DMS114 treated with DMSO at 0.1 percent for 48 hours (cell line): ENCODE data around the gene SPPL2C.

Experiments
- DNase-seq: peaks from one replicate; lab custom pipeline; 2025; ENCODE audit not compliant: unreplicated experiment; lab: John Stamatoyannopoulos, UW

SPPL2C gene

GRCh38 chr17:45828171-45828570 is 16.5 kb upstream of the SPPL2C start:
- no peak for DNase-seq

- DNase-seq, result no peak
Observed at GRCh38 chr17:45828582-45829133, 16.0 kb upstream of the SPPL2C start.

DNA sequence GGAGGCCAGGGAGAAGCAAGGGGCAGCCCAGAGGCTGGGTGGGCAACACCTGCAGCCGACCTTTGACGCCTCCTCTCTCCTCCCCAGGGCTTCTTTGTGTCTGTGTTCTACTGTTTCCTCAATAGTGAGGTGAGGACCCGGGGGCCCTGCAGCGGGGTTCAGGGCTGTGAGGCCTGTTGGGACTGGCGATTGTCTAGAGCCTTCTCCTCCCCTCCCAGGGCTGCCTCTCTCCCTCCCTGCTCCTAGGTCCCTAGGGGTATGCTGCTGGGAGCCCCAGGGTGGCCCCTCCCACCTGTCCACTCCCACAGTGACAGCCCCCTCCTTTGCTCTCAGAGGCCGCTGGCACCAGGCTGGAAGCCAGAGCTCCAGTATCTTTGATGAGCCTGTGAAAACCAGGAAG is 10.8 kb upstream of the SPPL2C start:
- DNase-seq, result no peak

DNA sequence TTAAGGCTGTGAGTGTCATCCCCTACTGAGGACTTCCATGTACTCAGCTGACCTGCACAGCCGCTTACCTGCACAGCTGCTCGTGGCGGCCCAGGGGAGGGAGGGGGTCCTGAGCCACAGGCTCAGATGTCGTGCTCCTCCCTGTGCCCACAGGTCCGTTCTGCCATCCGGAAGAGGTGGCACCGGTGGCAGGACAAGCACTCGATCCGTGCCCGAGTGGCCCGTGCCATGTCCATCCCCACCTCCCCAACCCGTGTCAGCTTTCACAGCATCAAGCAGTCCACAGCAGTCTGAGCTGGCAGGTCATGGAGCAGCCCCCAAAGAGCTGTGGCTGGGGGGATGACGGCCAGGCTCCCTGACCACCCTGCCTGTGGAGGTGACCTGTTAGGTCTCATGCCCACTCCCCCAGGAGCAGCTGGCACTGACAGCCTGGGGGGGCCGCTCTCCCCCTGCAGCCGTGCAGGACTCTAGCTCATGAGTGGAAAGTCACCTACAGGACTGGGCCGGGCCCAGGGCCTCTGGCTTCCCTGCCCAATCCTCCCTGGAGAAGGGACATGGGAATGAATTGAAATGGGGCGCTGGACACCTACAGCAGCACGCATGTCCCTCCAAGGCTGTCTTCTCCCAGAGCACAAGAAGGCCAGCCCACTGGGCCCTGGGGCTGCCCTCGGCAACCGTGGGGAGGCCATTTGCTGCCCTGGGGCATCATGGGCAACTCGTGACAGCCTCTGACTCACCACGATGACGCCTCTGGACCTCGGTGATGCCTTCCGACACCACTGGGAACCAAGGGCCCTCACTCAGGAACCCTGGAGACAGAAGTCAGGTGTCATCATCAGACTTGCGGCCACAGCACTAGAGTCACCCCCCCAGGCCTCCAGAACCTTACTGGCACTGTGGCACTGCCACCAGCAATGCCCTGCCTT is 9.9 kb upstream of the SPPL2C start:
- no peak for DNase-seq

DNA sequence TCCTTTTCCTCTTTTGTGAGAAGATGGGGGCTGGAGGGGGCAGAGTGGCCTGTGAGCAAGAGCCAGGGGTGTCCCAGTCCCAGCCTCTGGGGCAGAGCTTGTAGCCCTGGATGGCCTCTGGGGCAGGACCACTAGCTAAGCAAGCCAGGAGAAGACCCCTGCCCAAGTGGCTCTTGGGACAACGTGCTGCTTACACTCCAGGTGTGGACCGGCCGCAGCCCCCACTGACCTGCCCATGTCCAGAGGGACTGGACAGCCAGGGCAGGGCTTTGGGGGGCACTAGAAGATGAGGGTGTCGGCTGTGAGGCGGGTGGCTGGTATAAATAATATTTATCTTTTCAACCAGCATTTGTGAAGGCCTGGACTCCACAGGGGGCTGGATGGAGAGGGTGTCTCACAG is 9.2 kb upstream of the SPPL2C start:
- DNase-seq, result no peak

DNA sequence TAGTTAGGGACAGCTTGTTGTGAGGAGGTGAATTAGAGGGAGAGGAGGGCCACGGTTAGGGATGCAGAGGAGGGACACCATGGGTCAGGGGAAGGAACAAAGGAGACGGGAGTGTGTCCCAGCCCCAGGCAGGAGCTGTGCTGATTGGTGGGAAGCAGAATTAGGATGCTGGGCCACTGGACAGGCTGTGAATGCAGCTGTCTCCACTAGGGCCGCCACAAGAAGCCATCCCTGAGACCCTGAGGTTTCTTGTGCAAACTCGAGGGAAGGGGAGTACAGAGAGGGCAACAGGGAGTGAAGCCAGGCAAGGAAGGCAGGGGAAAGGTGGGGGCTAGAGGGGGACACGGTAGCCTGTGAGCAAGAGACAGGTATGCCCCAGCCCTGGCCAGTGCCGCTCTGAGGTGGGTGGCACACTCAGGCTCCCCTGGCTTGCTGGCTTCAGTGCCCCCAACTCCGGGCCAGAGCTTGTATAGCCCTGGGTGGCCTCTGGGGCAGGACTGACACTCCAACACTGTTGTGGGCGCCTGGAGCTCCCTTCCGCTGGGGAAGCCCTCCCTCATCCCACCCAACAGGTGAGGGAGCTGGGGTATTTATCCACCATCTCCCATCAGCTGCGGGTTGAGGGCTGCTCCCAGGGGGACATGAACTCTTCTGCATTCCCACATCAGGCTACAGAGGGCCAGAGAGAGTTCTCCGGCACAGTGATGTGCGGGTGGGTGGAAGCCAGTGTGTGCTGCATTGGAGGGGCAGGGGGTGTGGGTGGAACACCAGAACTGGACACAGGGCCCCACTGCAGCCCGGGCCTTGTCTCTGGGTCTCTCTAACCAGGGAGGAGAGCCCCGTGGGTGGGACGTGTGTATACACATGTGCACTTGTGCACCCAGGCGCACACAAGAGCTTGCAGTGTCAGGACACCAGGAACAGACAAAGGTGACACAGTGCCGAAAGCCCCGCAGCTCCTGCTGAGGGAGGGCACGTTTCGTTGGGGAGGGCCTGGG is 8.3 kb upstream of the SPPL2C start:
- DNase-seq, result no peak

DNA sequence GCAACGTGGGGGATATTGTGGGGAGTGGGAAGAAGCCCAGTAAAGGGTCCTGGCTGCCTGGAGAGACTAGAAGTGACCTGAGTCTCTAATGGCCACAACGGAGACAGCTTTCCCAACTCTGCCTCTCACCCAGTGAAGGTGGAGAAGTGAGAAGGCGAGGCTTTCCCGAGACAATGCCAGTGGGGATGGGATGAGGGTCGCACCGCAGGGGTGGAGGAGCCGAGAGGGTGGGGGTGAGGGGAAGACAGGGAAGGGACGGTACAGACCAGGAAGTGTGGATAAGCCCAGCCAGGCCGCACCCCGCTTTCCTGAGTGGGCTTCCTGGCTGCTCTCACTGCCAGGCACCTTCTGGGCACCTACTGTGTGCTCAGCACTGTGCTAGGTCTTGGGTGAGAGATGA is 7.5 kb upstream of the SPPL2C start:
- DNase-seq, result no peak

DNA sequence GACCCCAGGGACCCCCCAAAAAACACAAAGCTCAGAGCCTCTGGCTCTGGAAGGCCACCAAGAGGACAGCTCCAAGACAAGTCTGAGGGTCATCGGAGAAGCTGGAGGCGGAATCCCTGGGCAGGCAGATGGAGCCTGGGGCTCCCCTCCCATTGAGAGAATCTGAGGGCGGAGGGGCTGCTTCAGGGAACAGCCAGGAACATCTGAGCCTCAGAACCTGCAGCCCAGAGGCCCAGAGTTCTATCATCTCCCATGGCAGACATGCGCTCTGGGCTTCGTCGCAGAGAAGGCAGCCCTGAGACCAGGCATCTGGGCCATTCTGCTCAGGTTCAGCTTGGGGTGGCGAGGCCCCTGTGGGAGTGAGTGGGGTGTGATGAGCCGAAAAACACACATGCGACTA is 7.1 kb upstream of the SPPL2C start:
- DNase-seq, result no peak

DNA sequence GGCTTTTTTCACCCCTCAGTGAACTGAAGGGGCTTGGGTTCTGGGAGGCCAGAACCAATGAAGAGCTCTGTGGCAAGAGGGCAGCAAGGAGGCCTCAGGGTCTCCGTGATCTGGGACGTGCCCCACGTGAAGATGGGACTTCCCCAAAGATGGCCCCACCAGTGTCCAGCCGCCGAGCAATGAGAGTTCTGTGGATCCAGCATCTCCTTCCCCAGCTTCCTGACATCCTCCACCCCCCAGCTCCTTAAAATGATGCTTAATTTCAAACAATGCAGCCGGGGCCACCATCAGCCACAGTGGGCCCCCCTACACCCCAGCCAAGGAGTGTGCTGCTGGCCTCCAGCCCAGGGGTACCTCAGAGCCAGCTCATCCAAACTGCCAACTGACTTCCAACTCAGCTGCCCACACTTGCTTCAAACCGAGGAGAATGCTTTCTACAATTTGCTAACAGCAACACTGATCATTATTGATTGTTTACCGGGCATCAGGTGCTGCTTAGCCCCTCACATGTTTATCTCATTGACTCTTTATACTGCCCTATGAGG is 5.9 kb upstream of the SPPL2C start:
- DNase-seq, result no peak

DNA sequence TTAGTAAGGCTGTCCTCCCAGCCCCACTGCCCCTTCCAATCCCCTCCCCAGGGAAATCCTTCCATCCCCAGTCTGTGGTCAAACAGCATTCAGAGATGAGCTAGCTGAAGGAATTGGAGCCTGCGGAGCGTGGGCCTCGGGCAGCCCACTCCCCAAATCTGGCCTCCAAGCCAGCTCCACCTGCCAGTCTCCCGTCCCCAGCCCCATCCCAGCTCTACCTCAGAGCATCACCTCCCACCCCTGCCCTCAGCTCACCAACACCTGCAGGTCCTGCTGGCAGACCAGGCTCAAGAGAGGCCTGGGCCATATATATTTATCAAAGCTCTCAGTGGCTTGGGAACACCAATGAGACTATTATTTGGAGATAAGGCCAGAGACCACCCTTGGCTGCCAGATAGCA is 5.2 kb upstream of the SPPL2C start:
- DNase-seq, result no peak

DNA sequence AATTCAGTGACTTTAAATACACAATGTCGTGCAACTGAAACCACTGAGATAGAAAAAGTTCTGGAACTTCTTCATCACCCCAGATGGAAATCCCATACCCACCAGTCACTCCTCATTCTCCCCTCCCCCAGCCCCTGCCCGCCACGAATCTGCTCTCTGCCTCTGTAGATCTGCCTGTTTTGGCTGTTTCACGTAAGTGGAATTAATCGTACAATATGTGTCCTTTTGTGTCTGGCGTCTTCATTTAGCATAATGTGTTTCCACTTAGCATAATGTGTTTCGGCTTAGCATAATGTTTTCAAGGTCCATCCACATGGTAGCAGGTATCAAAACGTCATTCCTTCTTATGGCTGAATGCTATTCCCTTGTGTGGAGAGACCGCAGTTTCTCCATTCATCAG is 3.5 kb upstream of the SPPL2C start:
- DNase-seq, result no peak

- DNase-seq, result no peak
Observed at GRCh38 chr17:45841883-45842525, 2.7 kb upstream of the SPPL2C start.

DNA sequence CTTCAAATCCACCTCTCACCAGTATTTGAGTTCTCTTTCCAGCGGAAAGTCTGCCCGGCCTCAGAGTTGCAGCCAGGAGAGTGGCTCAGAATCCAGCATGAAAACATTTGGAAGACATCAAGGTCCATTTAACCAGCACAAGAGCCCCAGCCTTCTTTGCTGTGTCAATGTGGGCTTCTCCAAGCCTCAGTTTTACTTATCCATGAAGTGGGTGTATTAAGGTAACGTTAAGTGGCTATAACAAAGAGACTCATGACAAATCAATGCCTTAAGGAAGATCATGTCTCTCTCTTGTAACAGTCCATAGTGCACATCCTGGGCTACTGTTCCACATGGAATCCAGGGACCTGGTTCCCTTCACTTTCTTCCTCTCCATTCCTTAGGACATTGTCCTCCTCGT is 959 bp upstream of the SPPL2C start:
- no peak for DNase-seq

GRCh38 chr17:45845376-45846185 is 900 bp downstream of the SPPL2C start:
- DNase-seq, result no peak

DNA sequence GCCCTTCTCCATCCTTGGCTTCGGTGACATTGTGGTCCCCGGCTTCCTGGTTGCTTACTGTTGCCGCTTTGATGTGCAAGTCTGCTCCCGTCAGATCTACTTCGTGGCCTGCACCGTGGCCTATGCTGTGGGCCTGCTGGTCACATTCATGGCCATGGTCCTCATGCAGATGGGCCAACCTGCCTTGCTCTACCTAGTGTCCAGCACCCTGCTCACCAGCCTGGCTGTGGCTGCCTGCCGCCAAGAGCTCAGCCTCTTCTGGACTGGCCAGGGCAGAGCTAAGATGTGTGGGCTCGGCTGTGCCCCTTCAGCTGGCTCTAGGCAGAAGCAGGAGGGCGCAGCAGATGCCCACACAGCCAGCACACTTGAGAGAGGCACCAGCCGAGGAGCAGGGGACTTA is 1.5 kb downstream of the SPPL2C start:
- DNase-seq, result no peak

DNA sequence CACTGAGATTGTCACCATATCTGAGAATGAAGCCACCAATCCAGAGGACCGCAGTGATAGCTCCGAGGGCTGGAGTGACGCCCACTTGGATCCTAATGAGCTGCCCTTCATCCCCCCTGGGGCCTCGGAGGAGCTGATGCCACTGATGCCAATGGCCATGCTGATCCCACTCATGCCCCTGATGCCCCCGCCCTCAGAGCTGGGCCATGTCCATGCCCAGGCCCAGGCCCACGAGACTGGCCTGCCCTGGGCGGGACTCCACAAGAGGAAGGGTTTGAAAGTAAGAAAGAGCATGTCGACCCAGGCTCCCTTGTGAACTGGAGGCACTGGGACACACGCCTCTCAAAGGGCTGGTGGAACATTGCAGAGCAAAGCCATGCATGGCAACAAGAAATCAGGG is 2.0 kb downstream of the SPPL2C start:
- no peak for DNase-seq

DNA sequence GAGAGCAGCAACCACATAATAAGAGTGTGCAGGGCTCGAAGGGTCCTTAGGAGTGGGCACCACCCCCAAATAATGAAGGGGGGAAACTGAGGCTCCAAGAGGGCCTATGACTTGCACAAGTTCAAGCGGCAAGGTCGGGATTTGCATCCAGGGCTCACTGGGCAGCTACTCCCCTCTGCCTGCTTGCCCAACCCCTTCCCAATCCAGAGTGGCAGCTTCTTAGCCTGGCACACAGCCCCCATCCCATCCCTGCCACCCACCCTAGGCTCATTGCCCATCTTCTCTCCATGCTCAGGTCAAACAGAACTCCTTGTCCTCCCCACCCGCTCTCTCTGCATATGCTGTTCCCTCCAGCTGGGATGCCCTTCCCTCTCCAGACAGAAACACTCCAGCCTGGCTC is 2.4 kb downstream of the SPPL2C start:
- no peak for DNase-seq

DNA sequence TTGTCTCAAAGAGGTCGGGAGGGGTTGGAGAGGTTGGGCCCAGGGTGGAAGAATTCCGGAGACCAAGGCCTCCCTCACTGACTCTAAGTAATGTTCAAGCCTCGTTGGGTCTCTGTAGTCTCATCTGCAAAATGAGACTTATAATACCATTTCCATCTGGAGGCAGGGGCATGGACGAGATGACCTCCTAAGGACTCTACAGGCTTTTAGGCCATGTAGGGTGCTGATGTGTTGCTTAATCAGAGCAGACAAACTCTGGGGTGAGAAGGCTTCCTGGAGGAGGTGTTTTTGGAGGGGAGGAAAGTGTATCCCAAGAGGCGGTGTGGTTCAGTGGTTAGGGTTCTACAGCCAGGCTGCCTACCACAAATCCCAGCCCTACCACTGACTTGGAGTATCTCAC is 3.1 kb downstream of the SPPL2C start:
- no peak for DNase-seq

GRCh38 chr17:45848405-45848804 is 3.7 kb downstream of the SPPL2C start:
- no peak for DNase-seq
